ENCODE results near the gene REC8. TPM values are rescaled to one million over a fixed set of nuclear protein-coding genes. Genes with fewer than 3 reads are reported as not detected.
"Not testable (repeated sequence)": the region's sequence is repeated elsewhere in the genome, so short reads cannot be mapped to it uniquely, and the experiment has no call there.

REC8 gene
- total RNA-seq, 2 donors from 2014 or later: 36.4 to 48.7 TPM

DNA sequence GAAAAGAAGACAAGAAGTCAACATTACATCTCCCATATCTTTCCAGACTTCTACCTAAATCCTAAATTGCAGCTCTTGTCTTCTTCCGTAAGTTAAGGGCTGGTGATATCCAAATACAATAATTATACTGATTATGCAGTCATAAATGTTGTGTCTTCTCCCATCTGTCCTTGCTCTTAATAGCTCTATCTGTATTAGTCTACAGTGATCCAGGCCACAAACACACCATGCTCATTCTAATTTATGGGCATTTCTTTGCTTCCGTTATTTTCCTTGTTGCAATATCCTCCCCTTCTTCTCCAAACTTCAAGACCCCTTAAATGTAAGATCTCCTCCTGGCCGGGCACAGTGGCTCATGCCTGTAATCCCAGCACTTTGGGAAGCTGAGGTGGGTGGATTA lies 47.6 kb downstream of the REC8 start:
- DNase-seq (ENCODE audit: low spot score in 2 of 2) (no peak), ATAC-seq (no peak)
- no peaks in the 10 kb centered on the region for H3K36me3 Mint-ChIP-seq
- no peak overlapping the region for H3K27ac Mint-ChIP-seq
- H3K9me3 Mint-ChIP-seq: no peaks in the 10 kb centered on the region

DNA sequence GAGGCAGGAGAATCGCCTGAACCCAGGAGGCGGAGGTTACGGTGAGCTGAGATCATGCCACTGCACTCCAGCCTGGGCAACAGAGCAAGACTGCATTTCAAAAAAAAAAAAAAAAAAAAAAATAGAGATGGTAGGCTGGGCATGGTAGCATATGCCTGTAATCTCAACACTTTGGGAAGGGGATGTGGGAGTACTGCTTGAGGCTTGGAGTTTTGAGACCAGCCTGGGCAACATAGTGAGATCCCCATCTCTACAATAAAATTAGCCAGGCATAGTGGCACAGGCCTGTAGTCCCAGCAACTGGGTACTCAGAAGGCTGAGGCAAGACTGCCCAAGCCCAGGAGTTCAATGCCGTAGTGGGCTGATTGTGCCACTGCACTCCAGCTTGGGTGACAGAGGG lies 51.1 kb downstream of the REC8 start:
- not testable (repeated sequence) for DNase-seq (ENCODE audit: low spot score in 2 of 2); H3K36me3 Mint-ChIP-seq; ATAC-seq; H3K27ac Mint-ChIP-seq; H3K9me3 Mint-ChIP-seq

DNA sequence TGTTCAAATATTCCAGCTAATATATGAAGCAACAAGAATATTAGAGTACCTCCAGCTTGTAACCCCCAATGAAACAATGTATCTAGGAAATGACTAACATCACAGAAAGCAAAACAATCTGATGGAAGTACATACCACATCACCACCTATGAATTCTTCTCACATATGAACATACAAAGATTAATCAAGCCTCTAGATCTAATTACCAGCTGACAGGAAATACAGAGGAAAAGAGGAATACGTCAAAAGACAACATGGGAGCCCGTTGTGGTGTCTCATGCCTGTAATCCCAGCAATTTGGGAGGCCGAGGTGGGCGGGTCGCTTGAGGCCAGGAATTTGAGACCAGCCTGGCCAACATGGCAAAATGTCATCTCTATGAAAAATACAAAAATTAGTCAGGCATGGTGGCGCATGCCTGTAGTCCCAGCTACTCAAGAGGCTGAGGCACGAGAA lies 52.8 kb downstream of the REC8 start:
- ATAC-seq: no peak
- no peaks in the 10 kb centered on the region for H3K9me3 Mint-ChIP-seq

DNA sequence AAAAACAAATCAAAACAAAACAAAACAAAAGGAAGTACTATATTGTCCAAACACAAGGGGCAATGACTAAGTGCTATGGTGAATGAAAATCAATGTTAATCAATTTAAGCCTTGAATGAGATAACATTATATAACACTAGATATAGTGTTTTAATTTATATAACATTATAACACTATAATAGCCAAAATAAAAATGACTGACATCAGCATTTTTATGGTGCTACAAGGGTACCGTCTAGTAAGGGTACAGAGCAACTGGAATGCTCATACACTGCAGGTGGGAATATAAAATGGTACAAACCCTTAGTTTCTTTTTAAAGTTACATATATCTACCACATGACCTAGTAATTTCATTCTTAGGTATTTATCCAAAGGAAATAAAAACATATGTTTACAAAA lies 54.6 kb downstream of the REC8 start:
- H3K36me3 Mint-ChIP-seq: peaks cover 0 to 6% of the 10 kb centered on the region in 2 donors
- no peak for ATAC-seq
- no peaks in the 10 kb centered on the region for H3K9me3 Mint-ChIP-seq
- DNase-seq (ENCODE audit: low spot score in 2 of 2): no peak
- no peak overlapping the region for H3K27ac Mint-ChIP-seq

More for the DNA sequence above, 52.8 kb downstream of the REC8 start:
- Mint-ChIP-seq H3K36me3 (peaks cover 0 to 6% of the 10 kb centered on the region in 2 donors), H3K27ac (no peak overlapping the region)
- no peak for DNase-seq (ENCODE audit: low spot score in 2 of 2)

DNA sequence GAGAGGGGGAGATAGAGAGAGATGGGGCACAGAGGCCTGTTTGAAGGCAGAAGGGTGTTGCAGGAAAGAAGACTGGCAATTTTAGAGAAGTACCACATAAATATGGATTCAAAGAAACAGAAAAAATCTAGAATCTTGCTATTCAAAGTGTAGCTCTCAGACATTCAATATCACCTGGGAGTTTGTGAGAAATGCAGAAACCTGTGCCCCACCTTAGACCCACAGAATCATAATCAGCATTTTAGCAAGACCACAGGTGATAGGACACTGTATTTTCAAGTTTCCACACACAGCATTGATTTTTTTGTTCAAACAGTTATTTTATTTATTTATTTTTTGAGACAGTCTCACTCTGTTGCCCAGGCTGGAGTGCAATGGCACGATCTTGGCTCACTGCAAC lies 57.0 kb downstream of the REC8 start:
- peaks cover 0 to 26% of the 10 kb centered on the region in 2 donors for H3K36me3 Mint-ChIP-seq
- DNase-seq (ENCODE audit: low spot score in 2 of 2): no peak
- H3K27ac Mint-ChIP-seq: peak overlapping the region; percentile 49 to 84
- no peak for ATAC-seq
- no peaks in the 10 kb centered on the region for H3K9me3 Mint-ChIP-seq

Other genes starting within 250 kb of the REC8 start
- 10 to 100 TPM; 14.8 to 17.6 TPM for gene DHRS4, start 218.3 kb upstream of the REC8 start, total RNA-seq
- 10 to 100 TPM; 13.5 to 22.1 TPM for gene DHRS4L2, start 183.2 kb upstream of the REC8 start, total RNA-seq
- gene CARMIL3, start 120.1 kb upstream of the REC8 start, total RNA-seq: 1 to 10 TPM; 2.1 to 6.7 TPM
- under 1 TPM in 1 of 2 donors, not detected in 1; 0.14 TPM for gene CPNE6, start 100.5 kb upstream of the REC8 start, total RNA-seq
- gene PCK2, start 77.8 kb upstream of the REC8 start, total RNA-seq: 10 to 100 TPM; 40.9 to 89.2 TPM
- 100 to 1,000 TPM in 1 of 2 donors, 10 to 100 TPM in 1; 66.7 to 146 TPM for gene DCAF11, start 57.3 kb upstream of the REC8 start, total RNA-seq
- gene NRL, start 57.1 kb upstream of the REC8 start, total RNA-seq: 1 to 10 TPM; 2.9 to 4.8 TPM
- gene FITM1, start 41.4 kb upstream of the REC8 start, total RNA-seq: 1 to 10 TPM in 1 of 2 donors, under 1 TPM in 1; 0.49 to 2.2 TPM
- 100 to 1,000 TPM; 355 to 401 TPM for gene PSME1, start 35.9 kb upstream of the REC8 start, total RNA-seq
- gene EMC9, start 30.5 kb upstream of the REC8 start, total RNA-seq: 10 to 100 TPM; 36.8 to 64.2 TPM
- gene PSME2, start 25.5 kb upstream of the REC8 start, total RNA-seq: 100 to 1,000 TPM; 452 to 507 TPM
- 10 to 100 TPM; 81.5 to 90.7 TPM for gene RNF31, start 24.6 kb upstream of the REC8 start, total RNA-seq
- 100 to 1,000 TPM; 183 to 227 TPM for gene IRF9, start 10.8 kb upstream of the REC8 start, total RNA-seq
- gene IPO4, start 16.7 kb downstream of the REC8 start, total RNA-seq: 10 to 100 TPM; 37.5 to 67.6 TPM
- gene TM9SF1, start 23.4 kb downstream of the REC8 start, total RNA-seq: 10 to 100 TPM; 24.6 to 29.3 TPM
- gene TSSK4, start 33.6 kb downstream of the REC8 start, total RNA-seq: under 1 TPM; 0.27 to 0.41 TPM
- gene CHMP4A, start 41.4 kb downstream of the REC8 start, total RNA-seq: 10 to 100 TPM; 69.2 to 74.2 TPM
- gene MDP1, start 44.0 kb downstream of the REC8 start, total RNA-seq: 1 to 10 TPM; 5.5 to 7.4 TPM
- 100 to 1,000 TPM; 172 to 210 TPM for gene NEDD8, start 60.3 kb downstream of the REC8 start, total RNA-seq
- gene GMPR2, start 60.8 kb downstream of the REC8 start, total RNA-seq: 100 to 1,000 TPM in 1 of 2 donors, 10 to 100 TPM in 1; 62.6 to 106 TPM
- 100 to 1,000 TPM in 1 of 2 donors, 10 to 100 TPM in 1; 80.0 to 101 TPM for gene TINF2, start 70.5 kb downstream of the REC8 start, total RNA-seq
- gene TGM1, start 91.1 kb downstream of the REC8 start, total RNA-seq: 10 to 100 TPM in 1 of 2 donors, 1 to 10 TPM in 1; 7.9 to 31.6 TPM
- 10 to 100 TPM; 58.6 to 67.0 TPM for gene RABGGTA, start 99.5 kb downstream of the REC8 start, total RNA-seq
- 10 to 100 TPM; 13.3 to 17.7 TPM for gene DHRS1, start 127.7 kb downstream of the REC8 start, total RNA-seq
- 10 to 100 TPM; 30.5 TPM for gene NOP9, start 127.8 kb downstream of the REC8 start, total RNA-seq
- gene CIDEB, start 135.9 kb downstream of the REC8 start, total RNA-seq: 10 to 100 TPM in 1 of 2 donors, 1 to 10 TPM in 1; 6.9 to 17.0 TPM
- 10 to 100 TPM; 13.7 to 16.2 TPM for gene LTB4R2, start 138.1 kb downstream of the REC8 start, total RNA-seq
- gene LTB4R, start 139.4 kb downstream of the REC8 start, total RNA-seq: 10 to 100 TPM; 14.0 to 15.8 TPM
- gene ADCY4, start 163.0 kb downstream of the REC8 start, total RNA-seq: 1 to 10 TPM; 2.1 to 5.7 TPM
- gene RIPK3, start 167.9 kb downstream of the REC8 start, total RNA-seq: 10 to 100 TPM; 11.1 to 11.8 TPM
- 1 to 10 TPM in 1 of 2 donors, under 1 TPM in 1; 0.27 to 1.7 TPM for gene NFATC4, start 196.1 kb downstream of the REC8 start, total RNA-seq
- under 1 TPM; 0.02 to 0.14 TPM for gene NYNRIN, start 226.9 kb downstream of the REC8 start, total RNA-seq

Data from activated naive CD4-positive, alpha-beta T cell treated with anti-CD3 and anti-CD28 coated beads, Interleukin-2, amount 50 U/mL, for 72 hours (primary cell).